GM04503 (cell line): Measurements from ENCODE around the gene GPATCH2L.

Source experiments
- DNase-seq: peaks from one replicate; pipeline ENCODE4 v3.0.0-alpha.2; 2012; ENCODE audit warnings: low read depth

GPATCH2L gene

GRCh38 chr14:76151398-76152332 lies at the start of gene GPATCH2L:
GPATCH2L (plus strand) TSS chr14:76151922; CDS start chr14:76154364, 2,442 bp downstream.
- DNase-seq = peak; percentile 44

DNA sequence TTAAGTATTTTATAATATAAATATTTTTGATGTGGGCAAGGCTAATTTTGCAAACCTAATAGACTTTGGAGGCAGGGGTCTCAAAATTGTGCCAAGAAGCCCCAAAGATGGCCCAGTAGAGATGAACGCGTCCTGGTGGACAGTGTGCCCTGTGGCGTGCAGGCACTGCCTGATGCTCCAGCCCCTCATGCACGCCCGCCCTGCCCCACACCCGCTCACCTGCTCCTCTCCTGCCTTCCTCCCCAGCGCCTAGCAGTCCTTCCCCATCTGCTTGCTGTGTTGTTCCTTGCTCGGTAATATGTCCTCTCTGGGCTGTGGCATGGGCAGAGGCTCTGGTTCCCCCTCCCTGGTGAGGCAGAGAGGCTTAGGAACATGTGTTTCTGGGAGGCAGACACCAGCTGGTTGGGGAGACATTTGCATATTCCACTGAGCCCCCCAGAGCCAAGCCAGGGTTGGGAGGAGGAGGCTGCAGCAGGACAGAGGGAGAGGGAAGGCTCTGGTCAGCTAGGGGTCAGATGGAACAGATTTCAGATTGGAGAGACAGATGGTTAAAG lies 46.8 kb upstream of the GPATCH2L start:
- DNase-seq = no peak

DNA sequence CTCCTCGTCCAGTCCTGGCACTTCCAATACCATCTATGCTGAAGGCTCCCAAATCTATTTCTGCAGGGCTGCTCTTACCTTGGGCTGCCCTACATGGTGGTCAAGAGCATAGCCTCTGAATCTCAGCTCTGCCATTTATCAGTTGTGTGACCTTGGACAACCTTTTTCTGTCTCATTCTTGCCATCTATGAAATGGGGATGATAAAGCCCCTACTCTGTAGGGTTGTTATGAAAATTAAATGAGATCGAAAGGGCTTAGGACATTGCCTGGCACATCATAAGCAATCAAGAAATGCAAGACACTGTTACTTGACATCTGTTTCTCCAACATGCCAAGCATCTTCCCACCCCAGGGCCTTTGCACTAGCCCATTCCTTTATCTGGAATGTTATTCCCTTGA lies 45.5 kb upstream of the GPATCH2L start:
- DNase-seq = no peak

DNA sequence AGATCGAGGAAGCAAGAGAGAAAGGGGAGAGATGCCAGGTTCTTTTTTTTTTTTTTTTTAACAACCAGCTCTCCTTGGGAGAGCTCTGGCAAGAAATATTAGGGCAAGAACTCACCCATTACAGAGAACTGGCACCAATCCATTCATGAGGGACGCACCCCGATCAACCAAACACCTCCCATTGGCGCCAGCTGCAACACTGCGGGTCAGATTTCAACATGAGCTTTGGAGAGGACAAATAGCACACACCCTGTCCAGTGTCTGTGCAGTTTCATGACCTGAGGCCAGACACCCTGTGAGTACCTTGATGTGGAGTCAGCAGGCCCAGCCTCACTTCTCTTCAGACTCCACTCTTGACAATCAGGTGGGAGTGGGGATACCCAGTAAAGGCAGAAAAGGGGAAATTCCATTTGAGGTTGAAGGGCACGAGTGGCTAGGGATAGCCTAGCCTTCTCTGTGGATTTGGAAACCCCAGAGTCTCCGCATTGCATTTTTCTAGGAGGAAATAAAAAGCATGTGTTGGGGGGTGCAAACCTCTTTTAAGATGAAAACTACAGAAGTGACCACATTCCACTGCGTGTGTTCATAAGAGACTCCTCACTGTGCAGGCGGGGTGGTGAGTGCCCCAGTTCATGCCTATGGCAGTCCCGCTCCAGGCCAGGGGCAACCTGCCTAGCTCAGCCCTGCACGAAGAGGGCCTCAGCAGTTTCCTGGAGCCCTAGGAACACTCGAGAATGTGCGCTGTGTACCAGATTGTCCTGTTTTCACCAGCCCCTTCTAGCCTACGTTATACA lies 42.4 kb upstream of the GPATCH2L start:
- no peak for DNase-seq

- no peak for DNase-seq
Measured at GRCh38 chr14:76112889-76113624, 38.7 kb upstream of the GPATCH2L start.

GRCh38 chr14:76113691-76114090 lies 38.0 kb upstream of the GPATCH2L start:
- DNase-seq = no peak

GRCh38 chr14:76115010-76115422 lies 36.7 kb upstream of the GPATCH2L start:
- DNase-seq = no peak

DNA sequence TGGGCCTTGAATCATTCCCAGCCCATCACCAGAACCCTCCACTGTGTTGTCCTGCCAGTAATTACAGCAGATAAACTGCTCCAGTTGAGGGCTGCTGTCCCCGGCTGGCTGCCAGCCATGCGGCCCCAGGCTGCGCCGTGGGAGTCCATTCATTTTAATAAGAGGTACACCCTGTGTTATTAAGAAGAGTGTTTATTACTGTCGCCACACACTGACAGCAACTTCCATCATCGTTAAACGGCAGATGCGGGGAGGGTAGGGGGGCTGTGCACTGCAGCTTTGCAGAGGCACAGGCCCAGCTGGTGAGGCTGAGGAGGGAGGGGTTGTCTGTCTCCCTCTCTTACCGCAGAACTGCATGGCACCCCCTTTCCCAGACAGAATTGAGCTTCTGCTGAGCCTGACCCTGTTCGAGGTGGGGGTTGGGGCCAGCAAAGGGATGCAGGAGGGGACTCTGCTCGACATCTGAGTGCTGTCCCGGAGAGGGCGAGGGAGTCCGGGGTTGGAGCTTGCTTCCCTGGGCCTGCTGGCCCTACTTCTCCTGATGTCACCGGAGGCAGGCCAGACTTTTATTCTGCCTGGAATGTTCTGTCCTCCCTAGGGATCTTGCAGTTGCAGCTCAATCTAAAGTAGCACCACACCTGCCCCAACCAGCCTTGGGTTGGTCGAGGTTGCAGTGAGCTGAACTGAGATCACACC lies 33.8 kb upstream of the GPATCH2L start:
- no peak for DNase-seq

- no peak for DNase-seq
Measured at GRCh38 chr14:76118594-76118993, 33.1 kb upstream of the GPATCH2L start.

DNA sequence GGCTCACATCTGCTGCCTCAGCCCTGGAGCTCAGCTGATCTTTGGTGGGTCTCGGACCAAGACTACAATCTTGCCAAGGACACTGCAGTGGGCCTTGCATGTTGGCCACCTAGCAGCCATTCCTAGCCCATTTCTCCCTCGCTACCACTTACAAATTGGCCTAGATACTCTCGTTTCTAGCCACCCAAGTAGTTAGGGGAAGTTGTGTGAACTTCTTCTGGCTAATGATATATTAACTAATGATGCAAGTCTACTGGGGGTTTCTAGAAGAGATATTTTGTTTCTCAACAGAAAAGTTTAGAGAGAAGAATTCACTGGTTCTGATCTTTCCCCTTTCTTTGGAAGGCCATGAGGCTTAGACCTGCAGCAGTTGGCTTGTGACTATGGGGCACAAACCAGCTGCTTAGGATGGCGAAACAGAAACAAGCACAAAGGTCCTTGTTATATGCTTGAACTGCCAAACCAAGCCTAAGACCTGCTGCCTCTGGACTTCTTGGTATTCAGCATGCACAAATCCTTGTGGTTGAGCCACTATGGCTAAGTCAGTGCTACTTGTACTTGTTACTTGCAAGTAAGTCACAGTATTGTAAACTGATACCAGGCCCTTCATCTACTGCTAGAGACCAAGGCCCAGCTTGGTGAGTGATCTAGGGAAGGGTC lies 30.5 kb upstream of the GPATCH2L start:
- DNase-seq = no peak

DNA sequence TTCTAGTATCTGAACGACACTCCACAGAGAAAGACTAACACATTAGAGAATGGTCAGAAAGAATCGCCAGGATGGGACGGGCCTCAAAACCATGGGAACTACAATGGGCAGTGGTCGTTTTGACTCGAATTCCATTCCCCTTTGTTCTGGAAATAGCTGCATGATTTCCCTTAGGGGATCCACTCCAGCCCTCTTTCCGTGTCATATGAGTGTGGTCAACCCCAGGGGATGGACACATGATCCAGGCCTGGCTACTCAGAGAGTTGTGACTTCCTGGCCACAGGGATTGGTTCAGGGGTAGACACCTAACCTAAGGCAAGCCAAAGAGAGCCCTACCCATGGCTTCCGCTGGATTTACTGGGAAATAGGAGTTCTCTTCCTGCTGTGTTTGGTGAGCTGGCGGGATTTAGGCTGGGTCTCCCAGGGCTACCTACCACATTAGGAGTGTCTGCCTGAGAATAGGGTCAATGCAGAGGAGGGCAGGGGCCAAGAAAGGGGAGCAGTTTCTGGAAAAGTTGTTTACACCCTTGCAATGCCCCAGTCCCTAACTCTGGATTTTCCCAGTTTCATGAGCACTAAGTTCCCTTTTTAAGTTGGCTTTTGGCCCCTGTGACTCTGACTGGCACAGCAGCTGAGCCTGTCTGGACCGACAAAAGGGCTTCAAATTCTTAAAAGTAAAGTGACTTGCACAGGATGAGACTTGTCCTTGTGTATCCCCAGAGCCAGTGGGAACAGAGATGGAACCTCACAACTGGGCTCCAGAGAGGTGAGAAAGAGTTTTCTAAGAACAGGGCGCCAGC lies 28.1 kb upstream of the GPATCH2L start:
- no peak for DNase-seq

DNA sequence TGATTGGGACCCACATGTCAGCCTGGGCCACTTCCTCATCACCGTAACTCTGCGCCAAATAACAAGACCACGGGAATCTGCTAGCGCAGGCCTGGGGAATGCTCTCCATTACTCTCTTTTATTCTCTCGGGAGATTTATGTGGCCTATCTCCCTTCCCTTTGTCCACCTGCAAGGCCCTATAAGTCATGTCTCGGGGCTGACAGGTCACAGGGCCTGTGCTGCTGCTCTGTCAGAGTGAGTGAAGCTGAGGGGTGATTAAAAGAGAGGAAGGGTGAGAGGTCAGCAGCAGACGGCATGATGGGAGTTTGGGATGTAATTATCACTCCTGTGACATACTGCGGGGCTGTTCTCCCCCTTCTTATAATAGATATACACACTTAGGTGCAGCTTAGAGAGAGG lies 26.2 kb upstream of the GPATCH2L start:
- no peak for DNase-seq

DNA sequence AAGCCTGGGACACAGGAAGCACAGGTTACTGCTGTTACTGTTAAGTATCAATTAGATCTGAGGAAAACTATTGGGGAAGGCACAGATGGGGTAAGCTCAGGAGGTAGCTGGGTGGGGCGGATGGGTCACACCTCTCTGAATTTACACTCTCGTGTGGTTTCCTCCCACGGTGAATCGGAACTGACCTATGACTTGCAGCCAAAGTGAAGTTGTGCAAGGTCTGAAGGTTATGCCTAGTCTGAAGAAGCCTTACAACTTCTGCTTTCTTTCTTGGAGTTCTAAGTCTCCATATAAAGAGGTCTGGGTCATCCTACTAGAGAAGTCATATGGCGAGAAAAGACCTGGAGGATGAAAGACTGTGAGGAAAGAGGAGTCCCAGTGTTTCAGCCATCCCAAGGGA lies 25.6 kb upstream of the GPATCH2L start:
- DNase-seq = no peak

- no peak for DNase-seq
Measured at GRCh38 chr14:76129851-76130576, 21.7 kb upstream of the GPATCH2L start.

DNA sequence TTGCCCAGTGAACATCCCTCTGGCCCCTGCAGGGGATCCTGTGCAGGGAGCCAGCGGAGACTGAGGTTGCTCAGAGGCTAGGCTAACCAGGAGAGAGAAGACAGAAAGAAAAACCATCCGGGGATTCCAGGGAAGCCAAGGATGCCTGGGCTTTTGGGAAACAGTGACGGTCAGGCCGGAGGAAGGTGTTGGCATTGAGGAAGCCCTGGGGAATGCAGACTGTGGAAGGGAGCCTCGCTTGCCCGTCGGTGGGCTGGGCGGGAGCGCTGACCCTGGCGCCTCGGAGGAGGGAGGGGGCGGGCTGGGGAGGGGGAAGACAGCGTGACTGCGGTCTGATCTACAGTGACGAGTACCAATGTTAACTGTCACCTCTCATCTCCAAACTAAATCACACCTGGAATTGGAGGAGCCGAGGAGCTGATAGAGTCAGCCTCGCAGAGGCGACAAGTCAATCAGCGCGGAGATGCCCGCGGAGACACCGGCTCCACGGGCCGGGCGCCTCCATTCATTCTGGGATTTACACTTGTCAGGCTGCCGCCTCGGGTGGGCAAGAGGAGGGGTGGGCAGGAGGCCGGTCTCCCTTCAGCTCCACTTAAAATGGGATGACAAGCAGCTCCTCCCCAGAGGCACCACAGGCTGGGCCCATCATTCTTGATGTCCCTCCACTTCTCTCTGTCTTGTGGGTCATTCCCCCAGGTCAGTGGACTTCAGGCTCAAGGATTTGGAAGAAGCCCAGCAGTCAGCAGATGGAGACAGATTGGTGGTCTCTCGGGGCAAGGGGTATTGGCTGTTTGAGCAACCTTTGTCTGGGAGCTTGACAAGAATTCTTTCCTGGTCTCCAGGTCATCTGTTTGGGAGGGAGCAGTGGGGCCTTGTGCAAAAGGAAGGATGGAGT lies 20.4 kb upstream of the GPATCH2L start:
- DNase-seq = no peak

GRCh38 chr14:76133103-76133502 lies 18.6 kb upstream of the GPATCH2L start:
- no peak for DNase-seq

DNA sequence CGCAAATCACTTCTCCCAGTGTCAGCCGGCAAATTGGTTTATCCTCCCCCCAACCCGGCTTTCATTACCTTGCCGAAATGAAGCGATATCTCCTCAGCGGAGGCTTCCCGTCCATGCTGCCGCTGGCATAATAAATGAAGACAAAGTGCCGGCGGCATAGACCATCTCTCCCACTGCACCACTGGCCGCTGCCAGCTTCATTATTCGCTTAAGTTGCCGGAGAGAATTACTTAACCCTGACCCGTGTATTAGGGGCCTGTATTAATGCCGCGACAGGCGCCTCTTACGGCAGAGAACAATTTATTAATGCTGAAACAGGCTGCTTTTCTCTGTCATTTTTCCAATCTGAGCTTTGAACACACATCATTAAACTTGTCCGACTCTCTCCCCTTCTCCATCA lies 17.5 kb upstream of the GPATCH2L start:
- no peak for DNase-seq

- DNase-seq = no peak
Measured at GRCh38 chr14:76135722-76136121, 16.0 kb upstream of the GPATCH2L start.
